ENCODE measurements around the gene HS6ST3. TPM values are rescaled to one million over a fixed set of nuclear protein-coding genes. Genes with fewer than 3 reads are reported as not detected.

HS6ST3 gene
- total RNA-seq, 1 experiment from 2014 or later: not detected

DNA sequence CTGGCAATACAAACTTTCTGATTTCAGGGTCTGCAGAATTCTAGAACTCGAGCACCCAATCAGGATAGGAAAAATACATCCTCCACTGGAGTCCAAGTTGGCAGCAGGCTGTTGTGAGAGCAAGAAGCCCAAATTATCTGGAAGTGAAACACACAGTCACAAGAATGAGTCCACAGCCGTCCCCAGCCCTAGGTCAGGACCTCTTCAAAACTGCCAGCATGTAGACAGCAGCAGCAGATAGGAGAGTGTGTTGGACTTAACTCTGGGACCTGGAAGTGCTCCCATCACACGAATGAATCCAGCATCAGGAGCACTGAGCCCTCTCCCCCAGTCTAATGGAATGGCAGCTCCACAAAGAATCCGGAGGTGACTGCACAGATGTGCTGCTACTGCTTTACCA, 483.7 kb downstream of the HS6ST3 start:
- no TSS peak for BruUV-seq (replicated peaks)
- intact Hi-C loops (cut with micrococcal nuclease; ENCODE audit: unreplicated experiment): no loop called here
- Mint-ChIP-seq H3K9me3 (ENCODE audit: unreplicated experiment) (no peaks in the 10 kb centered on the region), H3K27ac (ENCODE audit: unreplicated experiment) (no peak overlapping the region), H3K27me3 (ENCODE audit: insufficient read depth, unreplicated experiment) (peaks cover 5% of the 10 kb centered on the region), H3K36me3 (ENCODE audit: insufficient read depth, unreplicated experiment) (no peaks in the 10 kb centered on the region), H3K4me3 (ENCODE audit: unreplicated experiment) (no peak overlapping the region), H3K4me1 (ENCODE audit: low read depth, unreplicated experiment) (no peaks in the 10 kb centered on the region)
- TF ChIP-seq, protein P1, sequence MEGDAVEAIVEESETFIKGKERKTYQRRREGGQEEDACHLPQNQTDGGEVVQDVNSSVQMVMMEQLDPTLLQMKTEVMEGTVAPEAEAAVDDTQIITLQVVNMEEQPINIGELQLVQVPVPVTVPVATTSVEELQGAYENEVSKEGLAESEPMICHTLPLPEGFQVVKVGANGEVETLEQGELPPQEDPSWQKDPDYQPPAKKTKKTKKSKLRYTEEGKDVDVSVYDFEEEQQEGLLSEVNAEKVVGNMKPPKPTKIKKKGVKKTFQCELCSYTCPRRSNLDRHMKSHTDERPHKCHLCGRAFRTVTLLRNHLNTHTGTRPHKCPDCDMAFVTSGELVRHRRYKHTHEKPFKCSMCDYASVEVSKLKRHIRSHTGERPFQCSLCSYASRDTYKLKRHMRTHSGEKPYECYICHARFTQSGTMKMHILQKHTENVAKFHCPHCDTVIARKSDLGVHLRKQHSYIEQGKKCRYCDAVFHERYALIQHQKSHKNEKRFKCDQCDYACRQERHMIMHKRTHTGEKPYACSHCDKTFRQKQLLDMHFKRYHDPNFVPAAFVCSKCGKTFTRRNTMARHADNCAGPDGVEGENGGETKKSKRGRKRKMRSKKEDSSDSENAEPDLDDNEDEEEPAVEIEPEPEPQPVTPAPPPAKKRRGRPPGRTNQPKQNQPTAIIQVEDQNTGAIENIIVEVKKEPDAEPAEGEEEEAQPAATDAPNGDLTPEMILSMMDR (IDR thresholded peaks at IDR 0.05; ENCODE audit: insufficient read depth in 1 of 2, low read depth in 1 of 2, low read length in 1 of 2, severe bottlenecking in 1 of 2, unreplicated experiment in 1 of 2): no peak
- Histone ChIP-seq H3K27me3 (replicated peaks; ENCODE audit: control insufficient read depth, insufficient read depth, low read length) (no peaks in the 10 kb centered on the region), H3K36me3 (ENCODE audit: control insufficient read depth, insufficient read depth, low read length) (no peaks in the 10 kb centered on the region), H3K4me3 (ENCODE audit: low read depth, low read length) (no peak overlapping the region), H3K4me1 (no peaks in the 10 kb centered on the region), H3K9me3 (no peaks in the 10 kb centered on the region)
- ChIA-PET POLR2A (no interaction called here), CTCF (interaction anchor here (0.6 kb wide), 1 partner anchor 56 kb away, joined by 3 read pairs; no protein-coding TSS in a partner anchor)
- no peak for DNase-seq

GRCh38 chr13:96575423-96576320, 485.8 kb downstream of the HS6ST3 start:
- no peak for DNase-seq
- no peaks in the 10 kb centered on the region for H3K36me3 Mint-ChIP-seq (ENCODE audit: insufficient read depth, unreplicated experiment)
- Histone ChIP-seq H3K4me3 (ENCODE audit: low read depth, low read length) (no peak overlapping the region), H3K9me3 (no peaks in the 10 kb centered on the region), H3K27me3 (replicated peaks; ENCODE audit: control insufficient read depth, insufficient read depth, low read length) (no peaks in the 10 kb centered on the region), H3K4me1 (no peaks in the 10 kb centered on the region), H3K36me3 (ENCODE audit: control insufficient read depth, insufficient read depth, low read length) (no peaks in the 10 kb centered on the region)
- TF ChIP-seq, protein P1 (IDR thresholded peaks at IDR 0.05; ENCODE audit: insufficient read depth in 1 of 2, low read depth in 1 of 2, low read length in 1 of 2, severe bottlenecking in 1 of 2, unreplicated experiment in 1 of 2): no peak
- no peaks in the 10 kb centered on the region for H3K4me1 Mint-ChIP-seq (ENCODE audit: low read depth, unreplicated experiment)
- no TSS peak for BruUV-seq (replicated peaks)
- H3K27me3 Mint-ChIP-seq (ENCODE audit: insufficient read depth, unreplicated experiment): peaks cover 4% of the 10 kb centered on the region
- no peak overlapping the region for H3K27ac Mint-ChIP-seq (ENCODE audit: unreplicated experiment)
- ChIA-PET CTCF (no interaction called here), POLR2A (no interaction called here)
- intact Hi-C loops (cut with micrococcal nuclease; ENCODE audit: unreplicated experiment): no loop called here
- H3K4me3 Mint-ChIP-seq (ENCODE audit: unreplicated experiment): no peak overlapping the region
- no peaks in the 10 kb centered on the region for H3K9me3 Mint-ChIP-seq (ENCODE audit: unreplicated experiment)

- intact Hi-C loops (cut with micrococcal nuclease; ENCODE audit: unreplicated experiment): no loop called here
- POLR2A ChIA-PET: no interaction called here
- Mint-ChIP-seq H3K4me3 (ENCODE audit: unreplicated experiment) (no peak overlapping the region), H3K27ac (ENCODE audit: unreplicated experiment) (no peak overlapping the region), H3K27me3 (ENCODE audit: insufficient read depth, unreplicated experiment) (peaks cover 3% of the 10 kb centered on the region), H3K4me1 (ENCODE audit: low read depth, unreplicated experiment) (no peaks in the 10 kb centered on the region), H3K9me3 (ENCODE audit: unreplicated experiment) (peaks cover 6% of the 10 kb centered on the region), H3K36me3 (ENCODE audit: insufficient read depth, unreplicated experiment) (no peaks in the 10 kb centered on the region)
- Histone ChIP-seq H3K4me3 (ENCODE audit: low read depth, low read length) (no peak overlapping the region), H3K9me3 (peaks cover 2% of the 10 kb centered on the region; the same call in 1 of the 2 replicates), H3K27me3 (replicated peaks; ENCODE audit: control insufficient read depth, insufficient read depth, low read length) (no peaks in the 10 kb centered on the region), H3K36me3 (ENCODE audit: control insufficient read depth, insufficient read depth, low read length) (no peaks in the 10 kb centered on the region), H3K4me1 (no peaks in the 10 kb centered on the region)
- TF ChIP-seq, protein P1 (IDR thresholded peaks at IDR 0.05; ENCODE audit: insufficient read depth in 1 of 2, low read depth in 1 of 2, low read length in 1 of 2, severe bottlenecking in 1 of 2, unreplicated experiment in 1 of 2): no peak
- BruUV-seq (replicated peaks): no TSS peak
- DNase-seq: no peak
- CTCF ChIA-PET: no interaction called here
Measured at GRCh38 chr13:96581741-96582140, 491.8 kb downstream of the HS6ST3 start.
